ENCODE data around the gene HEPACAM2.

Gene HEPACAM2

DNA sequence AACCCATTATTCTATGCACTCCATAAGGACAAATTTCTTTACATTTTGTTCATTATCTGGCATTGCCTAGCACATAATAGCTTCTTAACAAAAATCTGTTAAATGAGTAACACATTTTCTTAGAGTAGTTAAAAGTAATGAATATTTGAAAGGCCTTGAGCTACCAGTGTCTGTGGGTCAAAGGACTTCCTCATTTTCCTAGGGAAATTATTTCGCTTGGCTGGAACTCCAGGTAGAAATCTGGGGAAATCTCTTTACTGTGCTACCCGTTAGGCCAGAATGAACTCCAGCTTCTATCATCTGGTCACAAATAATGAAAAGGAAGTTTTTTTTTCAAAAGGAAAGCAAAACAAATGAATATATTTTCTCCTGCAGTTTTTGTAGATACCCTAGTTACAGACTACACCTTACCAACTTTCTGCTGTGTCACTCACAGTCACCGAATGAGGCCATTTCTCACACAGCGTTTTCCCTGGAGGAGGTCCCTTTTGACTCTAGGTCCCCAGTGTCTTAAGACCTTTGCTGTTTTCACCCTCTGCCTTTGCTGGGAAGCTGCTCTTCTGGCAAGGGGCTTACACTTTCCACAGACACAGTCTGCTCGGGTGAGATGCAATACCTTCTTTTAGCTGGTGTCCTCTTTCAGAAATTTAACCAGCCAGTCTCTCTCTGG lies 79.7 kb downstream of the HEPACAM2 start:
- DNase-seq = no peak

GRCh38 chr7:93146036-93146435 lies 80.2 kb downstream of the HEPACAM2 start:
- no peak for DNase-seq

DNA sequence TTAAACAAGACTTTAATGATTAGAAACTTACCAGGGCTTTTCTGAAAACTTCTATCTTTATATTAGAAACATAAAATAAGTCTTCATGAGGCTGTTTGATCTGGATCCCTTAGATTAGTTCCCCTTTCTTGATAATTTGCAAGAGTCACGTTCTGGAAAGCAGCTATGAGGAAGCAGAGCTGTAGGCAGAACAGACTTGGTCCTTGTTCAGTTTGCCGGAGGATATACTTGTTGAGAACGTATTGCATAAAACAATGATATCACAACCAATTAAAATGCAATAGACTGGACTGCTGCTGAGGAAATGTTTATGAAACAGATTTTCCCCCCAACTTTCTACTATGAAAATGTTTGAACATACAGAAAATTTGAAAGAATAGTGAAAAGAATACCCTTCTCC lies 80.9 kb downstream of the HEPACAM2 start:
- DNase-seq = no peak

DNA sequence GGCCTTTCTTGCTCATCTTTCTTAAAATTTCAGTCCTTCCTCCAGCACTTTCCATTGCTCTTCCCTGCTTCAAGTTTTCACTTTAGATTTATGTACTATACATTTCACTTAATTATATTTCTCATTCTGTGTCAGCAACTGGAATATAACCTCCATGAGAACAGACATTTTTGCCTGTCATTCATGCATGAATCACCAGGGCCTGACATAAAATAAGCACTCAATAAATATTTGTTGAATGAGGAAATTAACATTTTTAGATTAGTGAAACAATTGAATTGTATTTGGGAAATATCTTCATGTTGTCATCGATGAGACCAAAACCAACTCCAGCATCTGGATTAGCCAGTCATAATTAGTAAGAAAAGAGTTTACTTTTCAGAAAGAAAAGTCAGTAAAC lies 84.1 kb downstream of the HEPACAM2 start:
- DNase-seq = no peak

GRCh38 chr7:93140582-93141191 lies 85.6 kb downstream of the HEPACAM2 start:
- no peak for DNase-seq

GRCh38 chr7:93138576-93138975 lies 87.7 kb downstream of the HEPACAM2 start:
- no peak for DNase-seq

All from NCI-H526 treated with DMSO at 0.1 percent for 48 hours (cell line).